Suppressor macrophage treated with lipopolysaccharide for 4 hours (primary cell): ENCODE data around the gene TPPP3.
A peak's percentile ranks its signal among the peaks of the same experiment; 100 is the strongest.
"Not testable (repeated sequence)": the region's sequence is repeated elsewhere in the genome, so short reads cannot be mapped to it uniquely, and the experiment has no call there.

Experiments used
- DNase-seq: peaks from one replicate; pipeline ENCODE4 v3.0.0-alpha.2; 2020

Gene TPPP3

DNA sequence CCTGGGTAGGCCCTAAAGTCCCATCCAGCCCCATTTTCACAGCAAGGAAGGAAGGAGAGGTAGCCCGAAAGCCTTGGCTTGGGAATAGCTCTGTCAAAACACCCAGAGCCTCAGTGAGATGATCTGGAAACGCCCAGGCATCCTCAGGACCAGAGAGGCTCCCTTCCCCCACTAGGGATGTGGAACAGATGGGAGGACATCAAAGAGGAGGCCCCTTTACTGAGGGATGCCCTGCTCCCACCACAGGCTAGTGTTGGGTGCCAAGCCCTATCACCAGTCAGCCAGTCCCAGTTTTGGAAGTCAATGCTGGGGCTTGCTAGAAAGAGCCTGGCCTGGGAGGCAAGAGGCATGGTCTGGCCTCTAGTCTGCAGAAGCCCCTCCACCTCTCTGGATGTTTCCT is 4.7 kb downstream of the TPPP3 start:
- no peak for DNase-seq

DNA sequence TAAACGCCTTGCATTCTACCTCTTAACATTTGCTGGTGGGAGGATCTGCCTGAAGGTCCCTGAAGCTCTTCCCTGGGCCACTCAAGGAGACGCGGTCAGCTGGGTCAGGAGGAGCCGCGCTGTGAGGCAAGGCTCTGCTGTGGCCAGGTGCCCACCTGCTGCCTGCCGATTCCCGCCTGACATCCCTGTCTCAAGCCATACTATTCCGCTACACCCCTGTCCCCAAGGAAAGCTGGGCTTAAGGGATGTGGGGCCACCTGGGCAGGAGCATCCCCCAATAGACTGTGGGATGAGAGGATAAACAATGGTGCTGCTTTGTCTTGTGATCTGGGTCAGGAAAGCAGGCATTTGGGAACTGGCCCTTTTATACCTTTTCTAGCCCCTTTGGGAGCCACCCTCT is 5.1 kb downstream of the TPPP3 start:
- DNase-seq, result no peak

DNA sequence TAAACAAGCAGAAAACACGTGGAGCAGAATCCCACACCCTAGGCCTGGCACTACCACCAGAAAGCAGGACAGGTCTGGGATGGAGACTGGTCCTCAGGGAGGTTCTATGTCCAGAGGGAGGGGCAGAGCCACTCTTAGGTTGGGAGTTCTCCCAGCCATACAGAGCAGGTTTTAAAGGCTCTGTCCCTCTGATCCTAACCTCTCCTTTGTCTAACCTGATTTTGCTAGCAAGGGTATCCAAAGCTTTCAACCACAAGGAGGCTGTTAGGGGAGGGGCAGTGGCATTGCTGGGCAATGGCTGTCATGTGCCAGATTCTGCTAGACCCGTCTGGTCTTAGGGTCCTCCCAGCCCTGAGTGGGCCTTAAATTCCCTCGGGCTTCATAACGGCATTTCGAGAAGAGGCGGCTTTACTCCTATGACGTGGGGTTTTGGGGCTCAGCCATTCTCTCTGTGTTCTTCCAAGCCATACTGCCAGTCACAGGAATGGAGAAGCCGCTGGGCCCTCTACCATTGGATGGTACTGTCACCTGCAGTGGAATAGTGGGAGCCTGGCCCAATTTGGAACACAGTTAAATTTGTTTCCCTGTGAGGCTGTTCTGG is 5.7 kb downstream of the TPPP3 start:
- DNase-seq, result no peak

DNA sequence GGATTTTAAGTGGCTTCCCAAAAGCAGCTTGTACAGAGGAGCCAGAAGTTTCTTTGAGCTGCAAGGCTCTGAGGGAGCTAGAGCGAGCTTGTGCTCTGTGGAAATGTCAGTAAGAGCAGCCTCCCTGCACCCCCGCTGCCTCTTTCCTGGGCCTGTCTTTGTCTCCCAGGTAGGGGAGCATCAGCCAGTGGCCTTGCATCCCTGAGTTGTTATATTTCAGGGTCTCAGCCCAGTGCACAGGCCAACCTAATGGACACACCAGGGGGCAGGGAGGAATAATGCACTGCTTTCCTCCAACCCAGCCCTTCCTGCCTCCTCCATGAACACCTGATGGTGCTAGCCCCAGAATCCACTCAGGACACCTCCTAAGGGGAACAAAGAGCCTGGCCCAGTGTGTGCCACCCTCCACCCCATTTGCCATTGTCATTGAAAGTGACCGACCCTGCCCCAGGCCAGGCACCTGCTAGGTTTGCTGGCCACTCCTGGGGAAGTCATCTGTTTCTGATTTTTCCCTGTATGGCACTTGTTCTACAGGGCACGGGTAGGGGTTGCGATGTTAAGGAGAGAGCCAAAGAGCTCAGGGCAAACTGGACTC is 6.3 kb downstream of the TPPP3 start:
- DNase-seq, result no peak

DNA sequence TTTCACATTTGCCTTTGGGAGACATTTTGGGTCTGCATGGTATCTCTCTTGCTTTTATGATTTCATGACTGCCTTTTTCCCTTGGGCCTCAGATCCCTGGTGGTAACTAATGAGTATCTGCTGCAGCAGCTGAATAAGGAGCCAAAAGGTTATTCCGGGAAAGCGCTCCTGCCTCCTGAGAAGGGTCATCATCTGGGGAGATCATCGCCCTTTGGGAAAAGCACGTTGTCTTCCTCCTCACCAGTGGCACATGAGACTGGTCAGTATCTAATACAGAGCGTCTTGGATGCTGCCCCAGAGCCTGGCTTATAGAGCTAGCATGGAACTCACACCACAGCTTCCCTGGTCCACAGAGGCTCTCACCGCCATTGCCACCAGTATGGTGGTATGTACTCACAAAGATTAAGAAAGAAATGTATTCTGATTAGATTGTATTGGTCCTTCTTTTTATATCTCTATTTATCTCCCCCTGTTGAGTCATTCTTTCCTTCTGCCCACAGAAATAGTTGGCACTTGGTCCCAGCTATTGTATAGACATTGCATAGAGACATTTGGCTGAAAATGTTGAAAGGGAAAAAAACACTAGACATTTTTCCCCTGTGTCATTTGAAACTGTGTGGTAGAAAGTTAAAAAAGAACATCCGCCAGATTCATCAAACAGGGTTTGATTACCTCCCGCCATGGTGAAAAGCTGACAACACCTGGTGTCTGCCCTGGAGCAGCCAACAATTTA is 8.4 kb downstream of the TPPP3 start:
- DNase-seq, result no peak

DNA sequence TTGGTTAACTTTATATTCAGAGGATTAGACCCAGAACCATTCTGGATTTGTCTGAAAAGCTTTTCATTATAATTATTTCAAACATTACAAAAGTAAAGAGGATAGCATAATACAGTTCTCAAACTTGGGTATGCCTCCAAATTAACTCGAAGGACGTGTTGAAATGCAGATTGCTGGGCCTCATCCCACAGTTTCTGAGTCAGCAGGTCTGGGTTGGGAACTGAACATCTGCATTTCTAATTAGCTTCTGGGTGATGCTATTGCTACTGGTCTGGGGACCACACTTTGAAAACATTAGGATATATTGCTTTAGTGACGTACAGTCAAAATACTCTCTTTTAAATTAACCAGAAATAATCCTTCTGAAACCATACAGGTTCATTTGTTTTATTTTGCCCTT is 10.0 kb downstream of the TPPP3 start:
- DNase-seq, result peak; percentile 30

DNA sequence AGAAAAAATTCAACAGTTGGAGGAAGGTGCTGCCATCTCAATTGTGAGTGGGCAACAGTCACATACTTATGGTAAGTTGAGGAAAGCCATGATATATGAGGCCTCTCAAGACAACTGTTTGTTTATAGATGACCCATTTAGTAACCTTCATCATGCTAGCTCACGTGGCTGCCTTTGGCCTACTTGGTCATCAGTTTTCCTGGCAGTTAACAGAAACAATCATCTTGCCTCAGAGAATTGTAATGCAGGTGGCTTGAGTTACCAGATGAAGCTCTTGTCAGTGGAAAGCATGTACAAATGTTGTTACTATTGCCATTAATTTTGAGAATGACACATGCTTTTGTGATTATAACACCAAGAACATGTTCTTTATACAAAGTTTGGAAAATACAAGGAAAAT is 14.7 kb downstream of the TPPP3 start:
- no peak for DNase-seq

DNA sequence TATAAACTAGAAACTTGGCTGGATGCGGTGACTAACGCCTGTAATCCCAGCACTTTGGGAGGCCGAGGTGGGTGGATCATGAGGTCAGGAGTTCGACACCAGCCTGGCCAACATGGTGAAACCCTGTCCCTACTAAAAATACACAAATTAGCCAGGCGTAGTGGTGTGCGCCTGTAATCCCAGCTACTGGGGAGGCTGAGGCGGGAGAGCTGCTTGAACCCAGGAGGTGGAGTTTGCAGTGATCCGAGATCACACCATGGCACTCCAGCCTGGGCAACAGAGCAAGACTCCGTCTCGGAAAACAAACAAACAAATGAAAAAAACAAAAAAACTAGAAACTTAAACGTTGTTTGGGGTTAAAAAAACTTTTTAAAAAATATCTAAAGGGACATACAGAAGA is 17.3 kb downstream of the TPPP3 start:
- not testable (repeated sequence) for DNase-seq

DNA sequence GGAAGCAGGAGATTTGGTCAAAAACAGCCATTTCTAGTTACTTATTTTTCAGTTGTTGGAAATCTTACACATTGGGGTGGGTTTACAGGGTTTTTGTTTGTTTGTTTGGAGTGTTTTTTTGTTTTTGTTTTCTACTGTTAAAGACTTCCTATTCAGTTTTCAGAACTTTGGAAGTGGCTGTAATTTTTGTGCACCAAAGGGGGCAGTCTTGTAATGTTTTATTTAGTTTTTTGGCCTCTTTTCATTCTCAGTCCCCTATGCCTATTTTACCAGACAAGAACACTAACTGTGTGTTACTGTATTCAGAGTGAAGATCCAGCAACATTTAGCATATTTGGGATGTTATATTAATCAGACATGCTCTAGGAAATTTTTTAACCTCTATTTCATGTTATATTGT is 20.6 kb downstream of the TPPP3 start:
- peak; percentile 61 for DNase-seq

DNA sequence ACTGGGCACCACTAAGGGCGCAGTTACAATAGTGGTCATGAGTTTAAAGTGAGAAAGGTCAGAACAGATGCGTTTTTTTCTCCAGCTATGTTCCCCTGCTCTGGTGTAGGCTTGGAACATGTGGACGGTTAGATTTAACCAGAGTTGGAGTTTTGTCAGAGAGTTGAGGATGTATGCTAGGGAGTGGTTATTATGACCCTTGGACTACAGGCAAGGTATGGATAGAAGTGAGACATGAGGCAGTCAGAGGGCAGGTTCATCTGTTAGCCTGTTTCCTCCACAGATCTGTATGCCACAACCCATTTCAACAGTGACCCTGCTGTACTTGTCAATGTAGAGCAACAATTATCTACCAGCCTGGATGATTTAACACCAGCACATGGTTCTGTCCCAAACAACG is 22.6 kb downstream of the TPPP3 start:
- DNase-seq, result no peak

DNA sequence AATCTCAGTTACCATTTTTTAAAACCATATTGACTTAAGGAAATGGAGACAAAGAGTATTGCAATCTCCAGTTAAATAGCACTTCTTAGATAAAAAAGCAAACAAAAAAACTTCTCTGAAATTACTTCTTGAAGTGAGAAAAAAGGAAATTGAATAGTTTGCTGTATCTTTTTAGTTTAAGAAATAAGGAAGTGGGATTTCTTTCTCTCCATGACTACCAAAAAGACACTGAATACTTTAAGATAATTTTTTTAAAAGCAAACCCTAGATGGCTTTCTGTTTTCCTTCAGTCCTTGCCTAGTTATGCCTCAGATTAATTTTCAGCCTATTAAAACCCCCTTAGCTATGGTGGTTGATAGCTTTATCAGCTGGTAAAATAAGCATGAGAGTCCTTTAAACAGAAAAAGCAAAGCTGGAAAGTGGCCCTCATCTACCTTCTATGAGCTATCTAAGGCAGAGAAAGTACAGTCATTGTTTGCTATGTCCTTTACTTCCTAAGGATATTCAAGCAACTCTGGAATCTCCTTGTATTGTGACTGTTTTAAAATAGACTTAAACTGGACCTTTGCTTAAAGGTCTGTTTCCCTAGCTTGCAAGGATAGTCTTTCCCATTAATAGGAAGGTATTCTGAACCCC is 28.6 kb downstream of the TPPP3 start:
- peak; percentile 39 for DNase-seq

DNA sequence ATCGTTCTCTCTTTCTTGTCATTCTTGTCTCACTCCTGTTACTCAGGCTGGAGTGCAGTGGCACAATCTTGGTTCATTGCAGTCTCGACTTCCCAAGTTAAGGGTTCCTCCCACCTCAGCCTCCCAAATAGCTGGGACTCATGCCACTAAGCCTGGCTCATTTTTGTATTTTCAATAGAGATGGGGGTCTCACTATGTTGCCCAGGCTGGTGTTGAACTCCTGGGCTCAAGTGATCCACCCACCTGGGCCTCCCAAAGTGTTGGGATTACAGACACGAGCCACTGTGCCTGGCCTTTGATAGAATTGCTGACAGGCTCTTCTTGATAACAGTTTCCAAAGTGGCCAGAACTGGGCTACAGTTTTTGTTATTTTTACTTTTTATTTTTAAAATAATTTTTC is 32.3 kb downstream of the TPPP3 start:
- no peak for DNase-seq

DNA sequence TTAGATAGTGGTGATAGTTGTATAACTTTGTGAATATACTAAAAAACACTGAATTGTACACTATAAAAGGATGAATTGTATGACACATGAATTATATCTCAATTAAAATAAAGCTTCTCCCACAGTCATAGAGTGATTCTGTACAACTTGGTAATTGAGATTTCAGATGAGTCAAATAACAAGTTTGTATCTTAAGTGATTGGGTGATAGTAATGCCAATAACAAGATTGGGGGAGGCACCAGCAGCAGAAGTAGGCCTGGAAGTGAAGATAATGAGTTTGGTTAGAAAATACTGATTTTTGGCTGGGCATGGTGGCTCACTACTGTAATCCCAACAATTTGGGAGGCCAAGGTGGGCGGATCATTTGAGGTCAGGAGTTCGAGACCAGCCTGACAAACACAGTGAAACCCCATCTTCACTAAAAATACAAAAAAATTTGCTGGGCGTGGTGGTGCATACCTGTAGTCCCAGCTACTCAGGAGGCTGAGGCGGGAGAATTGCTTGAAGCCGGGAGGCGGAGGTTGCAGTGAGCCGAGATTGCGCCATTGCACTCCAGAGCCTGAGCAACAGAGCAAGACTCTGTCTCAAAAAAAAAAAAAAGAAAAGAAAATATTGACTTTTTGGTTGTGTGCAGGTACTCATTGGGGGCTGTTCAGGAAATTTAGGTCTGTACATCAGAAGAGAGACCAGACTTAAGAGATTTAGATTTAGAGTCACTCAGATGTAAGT is 33.6 kb downstream of the TPPP3 start:
- DNase-seq, result not testable (repeated sequence)

DNA sequence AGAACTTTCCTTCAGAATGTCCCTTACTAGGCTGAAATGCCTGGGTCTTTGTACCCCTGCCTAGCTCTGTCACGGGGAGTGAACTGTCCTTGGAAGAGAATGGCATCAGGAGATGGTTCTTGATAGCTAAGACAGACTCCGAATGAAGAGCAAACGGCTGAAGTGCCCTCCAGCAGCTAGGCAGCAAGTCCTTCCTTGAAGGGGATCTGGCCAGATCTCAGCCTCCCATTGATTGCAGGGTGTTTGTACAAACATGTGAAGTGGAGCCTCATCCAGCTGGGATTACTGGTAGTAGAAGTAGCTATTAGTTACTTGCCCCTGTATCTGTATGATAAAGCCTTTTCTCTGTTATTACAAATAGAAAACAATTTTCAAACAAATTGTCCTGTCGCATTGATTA is 35.7 kb downstream of the TPPP3 start:
- no peak for DNase-seq

DNA sequence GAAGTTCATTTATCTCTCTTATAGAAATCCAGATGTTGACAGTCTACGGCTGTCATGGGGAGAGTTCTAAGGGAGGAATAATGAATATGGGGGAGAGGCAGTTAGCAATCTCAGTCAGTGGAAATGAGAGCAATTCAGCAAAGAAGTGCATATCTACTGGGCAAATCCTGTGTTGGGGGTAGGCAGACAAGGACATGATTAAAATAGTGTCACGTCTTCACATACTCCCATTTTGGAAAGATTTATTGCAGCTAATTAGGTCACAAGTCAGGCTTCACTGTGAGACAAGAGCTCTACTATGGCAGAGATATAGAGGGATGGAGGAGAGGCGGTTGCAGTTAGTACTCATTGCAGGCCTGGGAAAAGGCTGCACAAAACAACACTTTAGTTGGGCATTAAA is 36.9 kb downstream of the TPPP3 start:
- no peak for DNase-seq

DNA sequence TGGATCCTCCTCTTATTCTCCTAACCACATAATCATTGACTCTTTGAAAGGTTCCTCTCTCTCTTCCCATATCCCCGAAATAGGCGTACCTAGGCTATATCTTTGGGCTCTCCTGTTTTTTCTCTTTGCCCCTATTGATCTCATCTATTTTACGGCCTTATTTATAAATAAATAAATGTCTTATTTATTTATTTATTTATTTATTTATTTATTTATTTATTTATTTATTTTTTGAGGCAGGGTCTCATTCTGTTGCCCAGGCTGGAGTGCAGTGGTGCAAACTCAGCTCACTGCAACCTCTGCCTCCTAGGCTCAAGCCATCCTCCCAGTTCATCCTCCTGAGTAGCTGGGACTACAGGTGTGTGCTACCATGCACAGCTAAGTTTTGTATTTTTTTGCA is 40.8 kb downstream of the TPPP3 start:
- not testable (repeated sequence) for DNase-seq

DNA sequence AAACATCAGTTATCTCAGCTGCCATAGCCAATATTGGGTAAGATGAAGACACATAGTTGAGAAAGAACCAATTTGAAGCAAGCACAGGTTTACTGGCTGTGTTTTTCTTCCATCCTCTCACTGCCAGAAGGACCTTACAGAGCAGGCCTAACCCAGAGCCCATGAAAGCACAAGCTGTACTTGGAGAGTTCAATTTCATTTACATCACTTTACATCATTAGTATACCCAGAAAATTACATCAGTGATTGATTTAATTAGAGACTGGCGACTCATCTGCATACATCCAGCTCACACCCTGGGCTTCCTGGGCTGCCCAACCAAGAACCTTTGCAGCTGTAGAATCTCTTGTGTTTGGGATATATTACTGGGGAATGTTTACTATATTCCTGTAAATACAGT is 43.0 kb downstream of the TPPP3 start:
- no peak for DNase-seq

DNA sequence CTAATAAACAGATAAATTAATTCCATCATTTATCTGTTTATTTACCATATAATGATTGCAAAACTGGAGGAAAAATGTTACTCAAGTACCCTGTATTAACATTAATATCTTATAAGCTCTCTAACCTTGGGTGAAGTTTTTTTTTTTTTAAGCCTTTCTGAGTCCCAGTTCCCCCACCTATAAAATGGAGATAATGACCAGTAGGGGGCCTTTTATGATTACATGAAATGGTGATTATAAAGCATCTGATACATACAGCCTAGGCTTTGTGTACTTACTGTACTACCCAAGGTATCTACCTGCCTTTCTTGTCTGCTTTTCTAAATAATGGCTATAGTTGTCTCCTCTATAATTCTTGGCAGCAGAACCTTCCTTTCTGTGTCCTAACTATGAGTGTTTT is 44.1 kb downstream of the TPPP3 start:
- peak; percentile 71 for DNase-seq

DNA sequence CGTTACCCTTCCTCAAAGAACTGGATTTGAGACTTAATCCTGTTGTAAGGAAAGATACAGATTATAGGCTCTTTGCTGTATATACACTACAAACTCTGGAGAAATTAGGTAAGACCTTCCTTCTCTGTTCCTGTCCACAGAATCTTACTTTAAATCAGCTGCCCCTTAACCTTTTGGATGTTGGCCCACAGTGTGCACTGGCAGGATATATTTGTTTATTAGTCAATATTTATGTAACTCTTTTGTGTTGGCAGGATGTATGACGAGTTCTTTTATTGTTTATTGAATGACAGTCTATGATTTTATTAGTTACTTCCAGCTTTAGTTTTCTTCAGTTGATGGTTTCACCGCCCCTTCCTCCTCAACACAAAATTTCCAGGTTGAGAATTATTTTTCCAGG is 47.0 kb downstream of the TPPP3 start:
- no peak for DNase-seq

DNA sequence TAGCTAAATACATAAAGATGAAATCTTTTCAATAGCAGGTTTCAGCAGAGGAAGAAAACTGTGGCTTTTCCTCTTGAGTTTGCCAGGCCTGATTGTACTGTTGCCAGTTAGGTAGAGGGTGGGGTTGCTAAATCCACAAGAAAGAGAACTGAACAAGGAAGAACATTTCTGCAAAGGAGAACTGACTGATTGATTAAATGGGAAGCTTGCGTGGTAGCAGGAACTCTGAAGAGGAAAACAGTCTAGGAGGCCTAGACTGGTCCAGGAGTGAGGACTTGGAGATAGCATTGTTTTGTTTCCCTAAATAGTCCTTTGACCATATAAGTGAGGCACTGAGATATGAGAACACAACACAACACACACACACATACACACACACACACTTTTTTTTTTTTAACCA is 47.9 kb downstream of the TPPP3 start:
- DNase-seq, result no peak

DNA sequence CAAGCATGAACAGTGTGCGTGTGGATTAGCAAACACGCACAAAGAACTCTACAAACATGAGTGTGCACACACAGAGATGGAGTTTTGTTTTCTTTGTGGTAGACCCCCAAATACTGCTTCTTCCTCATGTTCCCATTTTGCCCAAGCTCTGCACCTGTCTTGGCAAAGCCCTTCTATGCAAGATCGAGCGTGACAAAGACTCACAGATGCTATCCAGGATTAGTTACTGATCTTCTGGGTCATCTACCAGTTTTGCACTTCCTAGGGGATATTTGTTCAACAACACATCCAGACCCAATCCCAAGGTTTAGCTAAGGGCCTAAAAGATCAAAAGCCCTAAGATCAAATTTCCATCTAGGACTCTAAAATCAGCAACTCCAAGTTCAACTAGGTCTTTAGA is 50.7 kb downstream of the TPPP3 start:
- no peak for DNase-seq

DNA sequence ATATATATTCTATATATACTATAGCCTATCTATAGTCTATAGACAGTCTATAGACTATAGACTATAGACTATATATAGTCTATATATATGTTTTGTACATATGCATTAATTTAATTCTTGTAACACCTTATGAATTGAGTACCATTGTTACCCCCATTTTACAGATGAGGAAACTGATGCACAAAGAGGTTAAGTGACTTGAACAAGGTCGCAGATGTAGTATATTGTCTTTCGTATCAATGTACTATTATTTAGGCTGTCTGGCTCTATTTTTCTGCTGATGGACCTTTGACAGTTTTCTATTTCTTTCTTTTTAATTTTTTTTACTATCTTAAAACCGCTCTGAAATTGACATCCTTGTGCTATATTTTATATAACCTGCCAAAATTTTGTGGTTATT is 52.0 kb downstream of the TPPP3 start:
- no peak for DNase-seq
